ENCODE measurements around the gene GH1. TPM values are rescaled to one million over a fixed set of nuclear protein-coding genes. Genes with fewer than 3 reads are reported as not detected.
"Not testable (repeated sequence)": the region's sequence is repeated elsewhere in the genome, so short reads cannot be mapped to it uniquely, and the experiment has no call there.

GH1 gene
- polyA plus RNA-seq, 1 donor from 2014 or later, result 2.0 TPM

DNA sequence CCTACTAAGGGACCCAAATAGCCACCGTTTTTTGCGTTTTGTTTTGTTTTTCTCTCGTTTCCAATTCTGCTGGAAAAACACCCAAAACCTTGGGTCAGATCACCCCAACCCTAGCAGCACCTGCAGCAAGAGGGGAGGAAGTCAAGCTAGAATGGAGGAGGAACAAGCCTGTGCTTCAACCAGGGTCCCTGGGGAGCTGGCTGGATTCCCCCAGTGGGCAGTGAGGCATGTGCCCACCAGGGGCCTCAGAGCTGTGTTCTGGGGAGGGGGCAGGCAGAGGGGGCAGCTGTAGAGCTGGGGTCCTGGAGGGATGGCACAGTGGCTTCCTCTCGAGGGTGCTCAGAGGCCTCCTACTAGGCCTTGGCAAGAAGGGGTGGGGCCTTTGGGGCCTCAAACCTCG, 7.0 kb upstream of the GH1 start:
- Mint-ChIP-seq H3K9me3 (no peaks in the 10 kb centered on the region), H3K27me3 (no peaks in the 10 kb centered on the region), H3K27ac (peak overlapping the region; percentile 93 to 99 (median 95)), H3K4me3 (peak overlapping the region; percentile 63 to 96 (median 88)), H3K36me3 (peaks cover 4% of the 10 kb centered on the region), H3K4me1 (peaks cover 14 to 51% (median 50%) of the 10 kb centered on the region in 3 donors)

GRCh38 chr17:63922402-63922801, 3.8 kb upstream of the GH1 start:
- not testable (repeated sequence) for H3K9me3 Mint-ChIP-seq, H3K36me3 Mint-ChIP-seq, H3K27me3 Mint-ChIP-seq
- Mint-ChIP-seq H3K4me3 (peak overlapping the region; percentile 66 to 87 (median 68)), H3K4me1 (peaks cover 20 to 55% (median 53%) of the 10 kb centered on the region in 3 donors), H3K27ac (peak overlapping the region; percentile 81 to 96 (median 95))

DNA sequence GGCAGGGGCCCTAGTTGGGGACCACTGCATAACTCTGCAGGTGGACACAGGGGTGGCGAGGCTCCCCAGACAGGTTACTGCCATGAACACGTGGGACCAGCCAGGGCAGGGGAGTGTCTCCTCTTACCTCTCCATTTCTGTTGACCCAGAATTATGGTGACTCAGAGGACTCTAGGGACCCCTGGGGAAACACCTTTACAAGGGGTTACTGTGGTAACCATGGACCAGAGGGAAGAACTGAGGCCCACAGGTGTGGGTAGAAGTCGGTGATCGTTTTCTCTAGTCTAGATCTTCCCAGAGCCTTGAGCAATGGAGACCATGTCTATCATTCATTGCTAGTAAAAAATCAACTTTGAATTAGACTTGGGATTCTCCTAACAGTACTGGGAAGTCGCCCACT, 2.1 kb upstream of the GH1 start:
- not testable (repeated sequence) for H3K9me3 Mint-ChIP-seq, H3K27me3 Mint-ChIP-seq, H3K36me3 Mint-ChIP-seq
- Mint-ChIP-seq H3K4me3 (peak overlapping the region in 2 of 4 donors; percentile 79 to 82), H3K4me1 (peaks cover 26 to 52% (median 51%) of the 10 kb centered on the region in 3 donors), H3K27ac (peak overlapping the region in 2 of 3 donors; percentile 66 to 73)

- H3K27ac Mint-ChIP-seq, result peak overlapping the region in 2 of 3 donors; percentile 23 to 92
- not testable (repeated sequence) for H3K9me3 Mint-ChIP-seq, H3K27me3 Mint-ChIP-seq, H3K36me3 Mint-ChIP-seq
- peaks cover 24 to 51% (median 50%) of the 10 kb centered on the region in 3 donors for H3K4me1 Mint-ChIP-seq
- H3K4me3 Mint-ChIP-seq, result peak overlapping the region in 2 of 4 donors; percentile 74 to 85
Observed at GRCh38 chr17:63920050-63920449, 1.4 kb upstream of the GH1 start.

GRCh38 chr17:63919311-63919723, 678 bp upstream of the GH1 start:
- Mint-ChIP-seq H3K9me3 (no peaks in the 10 kb centered on the region), H3K27ac (peak overlapping the region; percentile 1 to 64 (median 33)), H3K27me3 (peaks cover 6% of the 10 kb centered on the region), H3K4me1 (peaks cover 24 to 48% (median 43%) of the 10 kb centered on the region in 3 donors), H3K4me3 (peak overlapping the region; percentile 30 to 73 (median 64)), H3K36me3 (peaks cover 1% of the 10 kb centered on the region)

GRCh38 chr17:63918305-63918704, 334 bp downstream of the GH1 start:
- Mint-ChIP-seq H3K27me3 (peaks cover 6% of the 10 kb centered on the region), H3K4me3 (no peak overlapping the region), H3K27ac (no peak overlapping the region), H3K9me3 (no peaks in the 10 kb centered on the region), H3K4me1 (peaks cover 24 to 43% (median 39%) of the 10 kb centered on the region in 3 donors), H3K36me3 (peaks cover 1% of the 10 kb centered on the region)

- Mint-ChIP-seq H3K27me3 (peaks cover 6% of the 10 kb centered on the region), H3K4me3 (no peak overlapping the region), H3K27ac (no peak overlapping the region), H3K9me3 (no peaks in the 10 kb centered on the region), H3K36me3 (peaks cover 1% of the 10 kb centered on the region), H3K4me1 (peaks cover 23 to 41% (median 37%) of the 10 kb centered on the region in 3 donors)
Observed at GRCh38 chr17:63917646-63918045, 993 bp downstream of the GH1 start.

DNA sequence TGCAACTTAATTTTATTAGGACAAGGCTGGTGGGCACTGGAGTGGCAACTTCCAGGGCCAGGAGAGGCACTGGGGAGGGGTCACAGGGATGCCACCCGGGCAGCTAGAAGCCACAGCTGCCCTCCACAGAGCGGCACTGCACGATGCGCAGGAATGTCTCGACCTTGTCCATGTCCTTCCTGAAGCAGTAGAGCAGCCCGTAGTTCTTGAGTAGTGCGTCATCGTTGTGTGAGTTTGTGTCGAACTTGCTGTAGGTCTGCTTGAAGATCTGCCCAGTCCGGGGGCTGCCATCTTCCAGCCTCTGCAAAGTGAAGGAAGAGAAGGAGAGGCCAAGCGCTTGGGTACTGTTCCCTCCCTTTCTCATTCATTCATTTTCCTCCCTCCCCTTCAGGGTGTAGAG, 1.4 kb downstream of the GH1 start:
- H3K9me3 Mint-ChIP-seq, H3K27ac Mint-ChIP-seq, H3K27me3 Mint-ChIP-seq, H3K36me3 Mint-ChIP-seq, H3K4me3 Mint-ChIP-seq: not testable (repeated sequence)
- peaks cover 19 to 38% (median 34%) of the 10 kb centered on the region in 3 donors for H3K4me1 Mint-ChIP-seq

GRCh38 chr17:63916566-63917185, 2.0 kb downstream of the GH1 start:
- H3K4me3 Mint-ChIP-seq, result no peak overlapping the region

DNA sequence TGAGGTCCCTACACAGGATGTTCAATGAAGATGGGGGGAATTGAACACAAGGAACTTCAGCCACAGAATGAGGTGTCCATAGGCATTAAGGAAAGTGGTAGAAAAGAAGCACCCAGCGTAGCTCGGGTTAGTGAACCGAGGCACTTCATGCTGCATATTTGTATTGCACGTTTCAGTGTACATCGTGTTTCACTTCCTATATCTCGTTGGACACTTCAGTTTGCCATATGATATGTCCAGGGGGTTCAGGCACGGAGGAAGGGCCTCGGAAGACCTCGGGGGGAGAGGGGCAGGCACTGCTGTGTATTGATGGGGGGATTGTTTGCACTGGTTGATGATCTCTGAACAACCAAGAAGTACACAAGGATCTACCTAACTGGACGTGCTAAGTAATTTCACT, 2.9 kb downstream of the GH1 start:
- H3K36me3 Mint-ChIP-seq, H3K9me3 Mint-ChIP-seq, H3K27me3 Mint-ChIP-seq: not testable (repeated sequence)
- peak overlapping the region; percentile 1 to 59 (median 21) for H3K27ac Mint-ChIP-seq
- H3K4me3 Mint-ChIP-seq, result peak overlapping the region in 3 of 4 donors; percentile 8 to 65 (median 58)
- H3K4me1 Mint-ChIP-seq, result peaks cover 16 to 37% (median 26%) of the 10 kb centered on the region in 3 donors

More at GRCh38 chr17:63916566-63917185, 2.0 kb downstream of the GH1 start:
- Mint-ChIP-seq H3K36me3 (peaks cover 1% of the 10 kb centered on the region), H3K27ac (no peak overlapping the region), H3K27me3 (peaks cover 6% of the 10 kb centered on the region), H3K4me1 (peaks cover 16 to 39% (median 31%) of the 10 kb centered on the region in 3 donors), H3K9me3 (no peaks in the 10 kb centered on the region)

DNA sequence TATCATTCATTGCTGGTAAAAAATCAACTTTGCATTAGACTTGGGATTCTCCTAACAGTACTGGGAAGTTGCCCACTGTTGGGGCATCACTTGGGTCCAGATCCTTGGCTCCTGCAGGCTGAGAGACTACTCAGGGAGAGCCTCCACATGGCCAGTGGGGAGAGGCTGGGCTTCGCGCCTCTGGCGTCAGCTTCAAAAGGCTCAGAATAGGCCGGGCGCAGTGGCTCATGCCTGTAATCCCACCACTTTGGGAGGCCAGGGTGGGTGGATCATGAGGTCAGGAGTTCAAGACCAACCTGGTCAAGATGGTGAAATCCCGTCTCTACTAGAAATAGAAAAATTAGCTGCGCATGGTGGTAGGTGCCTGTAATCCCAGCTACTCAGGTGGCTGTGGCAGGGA, 4.2 kb downstream of the GH1 start:
- H3K27me3 Mint-ChIP-seq, result peaks cover 8% of the 10 kb centered on the region
- peaks cover 16 to 29% (median 18%) of the 10 kb centered on the region in 3 donors for H3K4me1 Mint-ChIP-seq
- no peak overlapping the region for H3K27ac Mint-ChIP-seq
- no peaks in the 10 kb centered on the region for H3K9me3 Mint-ChIP-seq
- H3K4me3 Mint-ChIP-seq, result no peak overlapping the region
- peaks cover 1% of the 10 kb centered on the region for H3K36me3 Mint-ChIP-seq

GRCh38 chr17:63911657-63912100, 7.0 kb downstream of the GH1 start:
- Mint-ChIP-seq H3K9me3 (no peaks in the 10 kb centered on the region), H3K27ac (no peak overlapping the region), H3K4me1 (peaks cover 10 to 22% (median 13%) of the 10 kb centered on the region in 3 donors), H3K27me3 (peaks cover 7% of the 10 kb centered on the region), H3K4me3 (no peak overlapping the region), H3K36me3 (no peaks in the 10 kb centered on the region)

GRCh38 chr17:63911041-63911635, 7.5 kb downstream of the GH1 start, which contains the start of gene CSHL1:
CSHL1 (minus strand) TSS chr17:63911258; CDS start chr17:63911196, 62 bp downstream.
- no peak within 1 kb of the TSS for H3K4me3 Mint-ChIP-seq
- peak within 1 kb of the TSS in 1 of 3 donors; percentile 93 for H3K27ac Mint-ChIP-seq
- peaks cover 7 to 17% (median 10%) of the 10 kb centered on the region in 3 donors for H3K4me1 Mint-ChIP-seq
- no peaks in the 10 kb centered on the region for H3K36me3 Mint-ChIP-seq
- H3K27me3 Mint-ChIP-seq, result peaks cover 4% of the 10 kb centered on the region
- H3K9me3 Mint-ChIP-seq, result no peaks in the 10 kb centered on the region

DNA sequence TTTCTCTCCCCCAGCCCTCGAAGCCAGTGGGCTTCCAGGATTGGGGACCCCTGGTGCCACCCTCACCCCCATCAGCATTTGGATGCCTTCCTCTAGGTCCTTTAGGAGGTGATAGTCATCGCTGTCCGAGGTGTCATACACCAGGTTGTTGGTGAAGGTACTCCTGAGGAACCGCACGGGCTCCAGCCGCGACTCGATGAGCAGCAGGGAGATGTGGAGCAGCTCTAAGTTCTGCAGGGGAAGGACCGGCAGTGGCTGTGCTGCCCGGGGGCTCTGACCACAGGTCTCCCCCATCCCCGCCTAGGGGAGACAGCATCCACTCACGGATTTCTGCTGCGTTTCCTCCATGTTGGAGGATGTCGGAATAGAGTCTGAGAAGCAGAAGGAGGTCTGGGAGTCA, 8.5 kb downstream of the GH1 start:
- peak overlapping the region in 1 of 3 donors; percentile 93 for H3K27ac Mint-ChIP-seq
- peaks cover 0 to 9% (median 3%) of the 10 kb centered on the region in 3 donors for H3K4me1 Mint-ChIP-seq
- H3K4me3 Mint-ChIP-seq, result no peak overlapping the region
- H3K9me3 Mint-ChIP-seq, result no peaks in the 10 kb centered on the region
- peaks cover 3% of the 10 kb centered on the region for H3K27me3 Mint-ChIP-seq
- no peaks in the 10 kb centered on the region for H3K36me3 Mint-ChIP-seq

GRCh38 chr17:63909586-63909985, 9.1 kb downstream of the GH1 start:
- peak overlapping the region in 1 of 3 donors; percentile 38 for H3K27ac Mint-ChIP-seq
- not testable (repeated sequence) for H3K27me3 Mint-ChIP-seq

More at GRCh38 chr17:63909586-63909985, 9.1 kb downstream of the GH1 start:
- H3K9me3 Mint-ChIP-seq, H3K4me1 Mint-ChIP-seq, H3K36me3 Mint-ChIP-seq, H3K4me3 Mint-ChIP-seq: not testable (repeated sequence)

All from IgD-negative memory B cell (primary cell).